Right ventricle myocardium inferior (tissue), 1 donor: ENCODE measurements around the gene OR7C2. TPM values are rescaled to one million over a fixed set of nuclear protein-coding genes. Genes with fewer than 3 reads are reported as not detected.
"Not testable (repeated sequence)": the region's sequence is repeated elsewhere in the genome, so short reads cannot be mapped to it uniquely, and the experiment has no call there.

Source experiments
- ATAC-seq: fragments of 200-7000 bp; cut with Tn5 transposase; one replicate; pipeline ENCODE4 v1.9.1; 2020; ENCODE audit warnings: mild to moderate bottlenecking, moderate library complexity
- DNase-seq: peaks from one replicate; pipeline ENCODE4 v3.0.0; 2021; ENCODE audit errors: missing footprints
- intact Hi-C: fragments of 100-400 bp; cut with DNase I; formaldehyde crosslinking; loops from one replicate; pipeline ENCODE4 v1.11.0; 2022
- long read RNA-seq: library from polyadenylated mRNA; unstranded; transcript quantifications from one replicate; pipeline ENCODE4 v2.0.0, GENCODE V29; 2021
- total RNA-seq: library from RNA; stranded (reverse); fragmentation: NEBNext Ultra II Directional; extraction: Animal tissue kit (Norgen Biotek cat#: 25700); gene quantifications from one replicate; pipeline ENCODE4 v1.2.1, GENCODE V29; 2021
- donor health status: DM: no; HTN: yes; CAD: no; lungs with severe emphysema.

Gene OR7C2
- not detected for total RNA-seq
- long read RNA-seq = 0 reads

- intact Hi-C loops = no loop called here
- ATAC-seq (no peak), DNase-seq (no peak)
These were observed at the start of gene OR7C2 for GRCh38 chr19:14941189-14941588. Gene OR7C2 (plus strand): TSS chr19:14941489. CDS start chr19:14941489, 0 bp downstream.

DNA sequence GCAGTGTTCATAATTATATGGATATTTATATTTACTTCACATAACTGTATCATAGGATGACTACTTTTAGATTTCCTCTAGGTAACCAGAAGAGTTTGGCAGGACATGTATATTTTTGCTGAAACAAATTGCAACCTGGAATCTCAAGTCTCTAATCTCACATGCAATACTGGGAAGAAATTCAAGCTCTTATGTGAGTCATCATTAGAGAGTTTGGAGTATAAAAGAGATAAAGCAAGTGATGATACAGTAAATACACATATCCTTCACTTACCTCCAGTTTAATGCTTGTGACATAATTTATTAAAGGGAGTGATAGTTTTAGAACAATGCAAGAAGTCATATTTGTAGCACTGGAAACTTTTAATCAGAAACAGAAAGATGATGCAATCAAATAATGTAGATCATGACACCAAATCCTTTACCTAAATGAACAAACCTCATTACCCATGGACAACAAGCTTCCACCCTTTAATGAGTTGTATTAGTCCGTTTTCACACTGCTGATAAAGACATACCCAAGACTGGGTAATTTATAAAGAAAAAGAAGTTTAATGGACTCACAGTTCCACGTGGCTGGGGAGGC lies 39.5 kb upstream of the OR7C2 start:
- intact Hi-C loops = no loop called here
- DNase-seq (no peak), ATAC-seq (no peak)

DNA sequence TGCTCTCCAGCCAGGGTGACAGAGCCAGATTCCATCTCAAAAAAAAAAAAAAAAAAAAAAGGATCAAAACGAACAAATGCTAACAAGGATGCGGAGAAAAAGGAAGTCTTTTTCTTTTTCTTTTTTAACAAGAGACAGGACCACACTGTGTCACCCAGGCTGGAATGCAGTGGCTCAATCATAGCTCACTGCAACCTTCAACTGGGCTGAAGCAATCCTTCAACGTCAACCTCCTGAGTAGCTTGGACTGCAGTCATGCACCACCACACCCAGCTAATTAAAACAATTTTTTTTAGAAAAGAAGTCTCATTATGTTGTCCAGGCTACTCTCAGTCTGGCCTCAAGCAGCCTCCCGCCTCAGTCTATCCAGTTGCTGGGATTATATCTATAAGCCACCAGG lies 34.6 kb upstream of the OR7C2 start:
- no peak for DNase-seq
- intact Hi-C loops = no loop called here
- no peak for ATAC-seq

DNA sequence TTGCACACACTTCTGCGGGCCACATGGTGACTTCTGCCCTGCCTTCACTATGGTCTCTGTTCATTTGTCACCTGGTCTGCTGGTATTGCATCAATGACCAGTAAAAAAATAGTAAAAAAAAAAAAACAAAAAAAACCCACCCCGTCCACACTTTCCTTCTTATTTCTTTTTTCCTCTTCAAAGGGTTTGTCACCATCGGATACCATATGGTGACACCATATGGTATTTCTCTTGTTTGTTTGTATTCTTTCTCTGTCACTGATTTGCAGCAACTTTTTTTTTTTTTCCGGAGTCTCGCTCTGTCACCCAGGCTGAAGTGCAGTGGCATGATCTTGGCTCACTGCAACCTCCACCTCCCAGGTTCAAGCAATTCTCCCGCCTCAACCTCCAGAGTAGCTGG lies 26.2 kb upstream of the OR7C2 start:
- DNase-seq (no peak), ATAC-seq (no peak)
- intact Hi-C loops = no loop called here

GRCh38 chr19:14916848-14917247 lies 24.4 kb upstream of the OR7C2 start:
- ATAC-seq (no peak), DNase-seq (no peak)
- intact Hi-C loops = no loop called here

DNA sequence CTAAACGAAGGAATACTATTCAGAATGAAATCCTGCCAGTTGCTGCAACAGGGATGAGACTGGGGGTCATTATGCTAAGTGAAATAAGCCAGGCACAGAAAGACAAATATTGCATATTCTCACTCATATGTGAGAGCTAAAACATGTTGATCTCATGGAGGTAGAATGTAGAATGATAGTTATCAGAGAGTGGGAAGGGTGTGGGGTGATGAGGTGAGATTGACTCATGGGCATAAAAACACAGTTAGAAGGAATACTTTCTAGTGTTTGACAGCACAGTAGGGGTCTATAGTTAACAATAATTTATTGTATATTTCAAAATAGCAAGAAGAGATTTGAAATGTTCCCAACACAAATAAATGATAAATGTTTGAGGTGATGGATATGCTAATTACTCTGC lies 7.8 kb upstream of the OR7C2 start:
- DNase-seq (no peak), ATAC-seq (no peak)
- intact Hi-C loops = no loop called here

DNA sequence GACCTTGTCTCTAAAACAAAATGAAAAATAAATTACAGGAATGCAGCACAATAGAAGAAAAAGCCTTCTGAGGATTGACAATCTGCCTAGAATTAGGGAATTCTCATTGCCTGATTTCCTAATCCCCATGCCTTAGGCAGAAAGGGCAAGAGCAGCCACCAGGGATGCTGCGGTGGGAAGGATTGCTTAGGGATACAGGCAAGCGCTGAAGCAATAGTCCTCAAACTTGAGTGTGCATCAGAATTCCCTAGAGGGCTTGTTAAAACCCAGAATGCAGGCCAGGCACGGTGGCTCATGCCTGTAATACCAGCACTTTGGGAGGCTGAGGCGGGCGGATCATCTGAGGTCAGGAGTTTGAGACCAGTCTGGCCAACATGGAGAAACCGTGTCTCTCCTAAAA lies 1.0 kb upstream of the OR7C2 start:
- DNase-seq (no peak), ATAC-seq (no peak)
- intact Hi-C loops = no loop called here

DNA sequence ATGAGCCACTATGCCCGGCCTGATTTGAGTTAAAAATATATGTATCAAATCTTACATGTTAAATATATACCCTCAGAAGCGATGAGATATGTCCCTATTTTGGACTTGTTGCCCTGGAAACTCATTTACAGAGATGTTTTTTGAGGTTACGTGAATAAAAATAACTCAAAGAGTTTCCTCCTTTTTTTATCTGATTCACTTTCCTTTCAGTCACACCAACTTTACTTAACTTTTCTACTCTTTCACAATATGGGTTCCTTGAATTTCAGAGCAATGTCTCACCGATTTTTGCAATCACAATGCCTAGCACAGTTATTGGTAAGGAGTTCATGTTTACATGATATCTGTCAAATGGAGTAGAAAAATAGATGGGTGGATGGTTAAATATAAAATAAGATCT lies 2.3 kb downstream of the OR7C2 start:
- intact Hi-C loops = no loop called here
- DNase-seq (no peak), ATAC-seq (no peak)

GRCh38 chr19:14944456-14944855 lies 3.2 kb downstream of the OR7C2 start:
- DNase-seq (no peak), ATAC-seq (no peak)
- intact Hi-C loops = no loop called here

GRCh38 chr19:14949413-14949812 lies 8.1 kb downstream of the OR7C2 start:
- DNase-seq, ATAC-seq: not testable (repeated sequence)

GRCh38 chr19:14949876-14950275 lies 8.6 kb downstream of the OR7C2 start:
- DNase-seq = no peak
- no peak for ATAC-seq
- intact Hi-C loops = no loop called here

More at GRCh38 chr19:14949413-14949812, 8.1 kb downstream of the OR7C2 start:
- intact Hi-C loops = not testable (repeated sequence)

GRCh38 chr19:14950421-14950820 lies 9.1 kb downstream of the OR7C2 start:
- intact Hi-C loops = no loop called here
- DNase-seq = no peak
- no peak for ATAC-seq

DNA sequence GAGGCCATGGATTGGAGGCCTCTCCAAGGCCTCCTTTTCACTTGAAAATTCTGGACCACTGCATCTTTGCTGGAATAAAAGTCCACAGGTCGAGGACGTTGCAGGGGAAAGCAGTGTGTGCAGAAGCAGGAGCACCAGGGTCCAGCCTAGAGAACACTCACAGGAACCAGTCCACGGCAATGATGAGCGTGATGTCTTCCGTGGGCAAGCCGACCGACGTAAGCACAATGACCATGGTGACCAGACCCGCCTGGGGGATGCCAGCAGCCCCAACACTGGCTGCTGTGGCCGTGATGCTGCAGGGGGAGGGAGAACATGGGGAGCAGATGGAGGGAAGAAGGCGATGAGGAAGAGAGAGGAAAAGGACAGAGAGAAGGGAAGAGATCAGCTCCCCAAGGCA lies 11.5 kb downstream of the OR7C2 start:
- DNase-seq (no peak), ATAC-seq (no peak)
- intact Hi-C loops = no loop called here

DNA sequence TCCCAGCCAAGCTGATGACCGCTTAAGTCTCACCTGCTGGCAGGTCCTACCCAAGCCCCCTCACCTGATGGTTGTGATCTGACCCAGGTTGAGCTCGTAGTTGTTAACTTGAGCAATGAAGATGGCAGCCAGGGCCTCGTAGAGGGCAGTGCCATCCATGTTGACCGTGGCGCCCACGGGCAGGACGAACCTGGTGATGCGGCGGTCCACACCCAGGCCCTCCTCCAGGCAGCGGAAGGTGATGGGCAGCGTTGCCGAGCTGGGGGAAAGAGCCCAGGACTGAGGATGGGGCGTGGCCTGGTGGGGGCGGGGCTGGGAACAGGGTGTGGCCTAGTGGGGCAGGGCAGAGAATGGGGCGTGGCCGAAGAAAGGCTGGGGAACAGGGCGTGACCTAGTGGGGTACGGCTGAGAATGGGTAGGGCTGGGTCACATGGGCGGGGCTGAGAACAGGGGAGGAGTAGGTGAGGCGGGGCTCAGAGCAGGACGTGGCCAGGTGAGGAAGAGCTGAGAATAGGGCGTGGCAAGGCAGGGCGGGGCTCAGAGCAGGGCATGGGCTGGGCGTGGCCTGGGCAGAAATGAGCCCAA lies 12.9 kb downstream of the OR7C2 start:
- ATAC-seq = no peak
- intact Hi-C loops = no loop called here
- no peak for DNase-seq

DNA sequence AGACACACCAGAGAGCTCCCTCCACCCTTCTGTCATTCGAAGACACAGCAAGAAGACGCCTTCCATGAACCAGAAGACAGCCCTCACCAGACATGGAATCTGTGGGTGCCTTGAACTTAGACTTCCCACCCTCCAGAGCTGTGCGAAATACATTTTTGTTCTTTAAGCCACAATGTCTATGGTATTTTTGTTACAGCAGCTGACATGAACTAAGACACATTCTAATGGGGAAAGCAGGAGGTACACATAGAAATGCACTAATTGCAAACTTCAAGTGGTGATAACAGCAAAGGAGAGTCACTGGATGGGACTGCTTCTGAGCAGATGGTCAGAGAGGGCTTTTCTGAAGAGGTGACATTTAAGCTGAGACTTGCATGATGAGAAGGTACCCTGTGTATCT lies 16.2 kb downstream of the OR7C2 start:
- no peak for DNase-seq
- intact Hi-C loops = no loop called here
- ATAC-seq = no peak

- intact Hi-C loops = no loop called here
- ATAC-seq (no peak), DNase-seq (no peak)
These were observed 18.0 kb downstream of the OR7C2 start for GRCh38 chr19:14959263-14959662.

DNA sequence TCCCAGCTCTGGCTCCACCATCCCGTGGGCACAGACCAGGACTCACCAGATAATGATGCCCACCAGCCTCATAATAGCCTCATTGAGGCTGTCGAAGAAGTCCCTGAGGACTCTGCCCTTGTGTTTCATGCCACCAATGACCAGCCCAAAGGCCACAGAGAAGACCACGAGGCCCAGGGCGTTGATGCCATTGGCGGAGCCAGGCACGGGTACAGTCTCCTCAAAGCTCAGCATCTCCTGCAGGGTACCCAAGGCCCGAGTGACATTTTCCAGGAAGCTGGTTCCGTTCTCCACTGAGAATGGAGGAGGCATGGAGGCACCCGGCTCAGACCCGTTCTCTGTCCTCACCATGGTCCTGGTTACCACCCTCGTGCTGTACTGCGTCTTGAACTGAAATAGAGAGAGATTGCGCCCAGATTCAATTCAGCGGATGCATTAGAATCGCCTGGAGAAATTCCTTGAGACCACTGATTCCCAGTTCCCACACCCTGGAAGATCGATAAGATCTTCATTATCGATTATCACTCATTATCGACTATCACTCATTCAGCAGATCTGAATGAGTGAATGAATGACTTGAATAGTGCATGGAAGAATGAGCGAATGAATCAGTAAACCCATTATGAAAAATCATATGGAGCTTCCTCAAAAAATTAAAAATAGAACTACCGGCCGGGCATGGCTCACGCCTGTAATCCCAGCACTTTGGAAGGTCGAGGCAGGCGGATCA lies 20.8 kb downstream of the OR7C2 start:
- intact Hi-C loops = no loop called here
- ATAC-seq = no peak
- no peak for DNase-seq

DNA sequence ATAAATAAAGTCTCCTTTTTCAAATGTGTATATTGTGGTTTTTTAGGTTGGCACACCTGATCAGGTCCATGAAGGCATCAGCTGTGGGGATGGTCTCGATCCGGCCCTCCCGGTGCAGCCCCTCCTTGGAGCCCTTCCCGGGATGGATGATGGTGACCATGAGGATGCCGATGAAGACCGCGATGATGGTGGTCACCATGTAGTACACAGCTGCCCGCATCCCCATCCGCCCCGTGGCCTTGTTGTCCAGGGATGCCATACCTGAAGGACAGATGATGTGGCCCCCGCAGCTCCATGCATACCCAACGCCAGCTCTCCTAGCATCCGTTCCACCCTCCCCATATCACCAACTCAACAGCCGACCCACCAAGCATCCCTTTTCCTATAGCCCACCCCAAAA lies 27.0 kb downstream of the OR7C2 start:
- DNase-seq (no peak), ATAC-seq (no peak)
- intact Hi-C loops = no loop called here

DNA sequence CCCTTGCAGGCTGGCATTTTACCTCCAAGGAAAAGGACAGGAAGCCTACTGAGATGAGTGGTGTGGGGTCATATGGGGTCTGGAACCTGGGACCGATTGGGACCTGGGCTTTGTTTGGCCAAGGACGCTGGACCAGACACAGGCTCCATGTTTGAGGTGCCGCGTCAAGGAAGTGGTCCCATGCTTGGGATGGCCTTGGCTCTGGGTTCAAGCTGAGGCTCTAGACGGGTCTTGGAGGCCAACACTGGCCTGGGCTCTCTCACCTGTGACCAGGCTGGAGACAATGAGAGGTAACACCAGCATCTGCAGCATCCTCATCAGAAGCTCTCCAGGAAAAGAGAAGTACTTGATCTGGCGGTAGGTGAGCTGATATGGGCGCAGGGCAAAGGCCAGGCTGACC lies 30.2 kb downstream of the OR7C2 start:
- intact Hi-C loops = no loop called here

DNA sequence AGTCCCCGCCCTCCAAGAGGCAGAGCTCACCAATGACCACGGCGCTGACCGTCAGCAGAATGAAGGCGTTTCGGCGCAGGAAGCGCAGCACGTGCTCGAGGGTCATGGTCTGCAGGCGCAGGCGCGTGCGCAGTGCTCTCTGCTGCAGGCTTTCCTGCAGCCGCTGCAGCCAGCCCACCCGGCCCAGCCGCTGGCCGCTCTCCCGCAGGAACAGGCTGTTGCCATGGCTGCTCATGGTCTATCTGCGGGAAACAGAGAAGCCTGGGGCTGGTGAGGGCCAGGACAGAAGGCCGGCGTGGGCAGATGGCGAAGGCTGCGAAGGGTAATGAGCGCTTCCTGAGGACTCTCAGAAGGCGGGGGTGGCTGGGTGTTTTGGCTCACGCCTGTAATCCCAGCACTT lies 31.4 kb downstream of the OR7C2 start:
- no peak for ATAC-seq
- intact Hi-C loops = no loop called here
- no peak for DNase-seq

More for the DNA sequence above, 30.2 kb downstream of the OR7C2 start:
- DNase-seq = no peak
- ATAC-seq = no peak
